ENCODE data around the gene C10orf95.

- TF ChIP-seq SMC3 (IDR thresholded peaks at IDR 0.05) = no peak
- no peak for TF ChIP-seq KDM5A (IDR thresholded peaks at IDR 0.05)
- no peak for TF ChIP-seq CEBPB (IDR thresholded peaks at IDR 0.05)
- no peak for TF ChIP-seq POLR2A (IDR thresholded peaks at IDR 0.05; ENCODE audit: low read length)
- TF ChIP-seq CTCF (IDR thresholded peaks at IDR 0.05) = no peak
- no peak for TF ChIP-seq MAX (IDR thresholded peaks at IDR 0.05)
- TF ChIP-seq CHD2 (IDR thresholded peaks at IDR 0.05; ENCODE audit: low read length, partially characterized antibody) = no peak
These were observed 27.9 kb downstream of the C10orf95 start for GRCh38 chr10:102423372-102423968.

All from A549 (cell line).